ENCODE data around the gene OTUB1. TPM values are rescaled to one million over a fixed set of nuclear protein-coding genes. Genes with fewer than 3 reads are reported as not detected.

Gene OTUB1
- total RNA-seq, 1 experiment from 2014 or later = 119 TPM

GRCh38 chr11:64001484-64002420, 15.5 kb downstream of the OTUB1 start:
- Histone ChIP-seq H4K20me1 (ENCODE audit: insufficient read depth) (peaks cover 79% of the 10 kb centered on the region), H3K9me3 (ENCODE audit: insufficient read depth, low read depth) (no peaks in the 10 kb centered on the region), H3K4me1 (replicated peaks; ENCODE audit: insufficient read depth) (no peaks in the 10 kb centered on the region), H2AFZ (no peak overlapping the region), H3K36me3 (ENCODE audit: low read depth) (peaks cover 5% of the 10 kb centered on the region; the same call in 1 of the 2 replicates), H3K27me3 (ENCODE audit: insufficient read depth, low read depth) (no peaks in the 10 kb centered on the region), H3K4me3 (no peak overlapping the region), H3K27ac (no peak overlapping the region), H3K9me2 (ENCODE audit: insufficient read depth) (no peaks in the 10 kb centered on the region), H3F3A (ENCODE audit: insufficient read depth, low read depth) (peaks cover 21% of the 10 kb centered on the region; the same call in 1 of the 2 replicates), H3K79me2 (ENCODE audit: low read depth) (no peaks in the 10 kb centered on the region), H3K4me2 (no peak overlapping the region)
- CTCF ChIA-PET = interaction anchor here (0.7 kb wide), 1 partner anchor 185 kb away, joined by 4 read pairs; no protein-coding TSS in a partner anchor
- intact Hi-C loops (cut with micrococcal nuclease; ENCODE audit: unreplicated experiment) = no loop called here
- no peak for TF ChIP-seq EZH2 (IDR thresholded peaks at IDR 0.05; ENCODE audit: low read depth)
- TF ChIP-seq CTCF (conservative IDR thresholded peaks at IDR 0.05) = no peak
- POLR2A ChIA-PET (ENCODE audit: unreplicated experiment) = interaction anchor here (0.6 to 0.7 kb wide), 4 partner anchors 14 to 303 kb away, joined by 3 to 10 read pairs (median 4); partner anchors contain the start of gene ESRRA
- no TSS peak for BruUV-seq (replicated peaks)
- DNase-seq = no peak

- ChIA-PET CTCF (no interaction called here), POLR2A (ENCODE audit: unreplicated experiment) (no interaction called here)
- TF ChIP-seq CTCF (conservative IDR thresholded peaks at IDR 0.05) = no peak
- TF ChIP-seq EZH2 (IDR thresholded peaks at IDR 0.05; ENCODE audit: low read depth) = no peak
- Histone ChIP-seq H3K4me3 (no peak overlapping the region), H4K20me1 (ENCODE audit: insufficient read depth) (peaks cover 79% of the 10 kb centered on the region), H3K36me3 (ENCODE audit: low read depth) (no peaks in the 10 kb centered on the region), H3K27me3 (ENCODE audit: insufficient read depth, low read depth) (no peaks in the 10 kb centered on the region), H2AFZ (no peak overlapping the region), H3K4me2 (no peak overlapping the region), H3K9me3 (ENCODE audit: insufficient read depth, low read depth) (no peaks in the 10 kb centered on the region), H3K27ac (no peak overlapping the region), H3K9me2 (ENCODE audit: insufficient read depth) (no peaks in the 10 kb centered on the region), H3F3A (ENCODE audit: insufficient read depth, low read depth) (peaks cover 21% of the 10 kb centered on the region; the same call in 1 of the 2 replicates), H3K79me2 (ENCODE audit: low read depth) (no peaks in the 10 kb centered on the region), H3K4me1 (replicated peaks; ENCODE audit: insufficient read depth) (no peaks in the 10 kb centered on the region)
- intact Hi-C loops (cut with micrococcal nuclease; ENCODE audit: unreplicated experiment) = no loop called here
- BruUV-seq (replicated peaks) = no TSS peak
- no peak for DNase-seq
Observed at GRCh38 chr11:64003807-64004589, 17.8 kb downstream of the OTUB1 start.

GRCh38 chr11:64004590-64004984, 18.3 kb downstream of the OTUB1 start:
- Histone ChIP-seq H2AFZ (no peak overlapping the region), H3K27me3 (ENCODE audit: insufficient read depth, low read depth) (no peaks in the 10 kb centered on the region), H3K4me3 (no peak overlapping the region), H3K27ac (no peak overlapping the region), H3K36me3 (ENCODE audit: low read depth) (no peaks in the 10 kb centered on the region), H3K4me1 (replicated peaks; ENCODE audit: insufficient read depth) (no peaks in the 10 kb centered on the region), H3F3A (ENCODE audit: insufficient read depth, low read depth) (peaks cover 21% of the 10 kb centered on the region; the same call in 1 of the 2 replicates), H3K79me2 (ENCODE audit: low read depth) (no peaks in the 10 kb centered on the region), H3K4me2 (no peak overlapping the region), H3K9me3 (ENCODE audit: insufficient read depth, low read depth) (no peaks in the 10 kb centered on the region), H4K20me1 (ENCODE audit: insufficient read depth) (peaks cover 77% of the 10 kb centered on the region), H3K9me2 (ENCODE audit: insufficient read depth) (no peaks in the 10 kb centered on the region)
- no TSS peak for BruUV-seq (replicated peaks)
- TF ChIP-seq CTCF (conservative IDR thresholded peaks at IDR 0.05) (no peak), EZH2 (IDR thresholded peaks at IDR 0.05; ENCODE audit: low read depth) (no peak)
- intact Hi-C loops (cut with micrococcal nuclease; ENCODE audit: unreplicated experiment) = no loop called here
- DNase-seq = no peak
- POLR2A ChIA-PET (ENCODE audit: unreplicated experiment) = no interaction called here
- CTCF ChIA-PET = no interaction called here
